H1 (cell line): ENCODE results near the gene DNAJC6. TPM values are rescaled to one million over a fixed set of nuclear protein-coding genes. Genes with fewer than 3 reads are reported as not detected.

Experiments
- CTCF ChIA-PET: fragments of 300-600 bp; sonication (Branson Sonifier 250); formaldehyde crosslinking; loops from one replicate; lab custom pipeline; 2021; ENCODE audit not compliant: partially characterized antibody; lab: Charles Lee
- POLR2A ChIA-PET: fragments of 300-600 bp; sonication (Branson Sonifier 250); formaldehyde crosslinking; loops from one replicate; lab custom pipeline; 2021; ENCODE audit warnings: inconsistent platforms; ENCODE audit not compliant: partially characterized antibody; lab: Charles Lee
- DNase-seq, 2 experiments: peaks; one replicate each; pipeline versions ENCODE4 v3.0.0 to v3.0.0-alpha.2; 2010 to 2022; ENCODE audit warnings: low spot score in 2 of 2, low read depth in 1 of 2, mixed read lengths in 1 of 2
- FAIRE-seq: peaks from 2 replicates; lab custom pipeline; 2011; peaks lifted over from hg19 to GRCh38; lab: Jason Lieb, UNC
- H2AFZ ChIP-seq: 2 replicates; pipeline ENCODE4 v1.8.1; 2012; ENCODE audit warnings: low read length, inconsistent platforms
- H2AK5ac ChIP-seq: 2 replicates; pipeline ENCODE4 v1.6.1; 2013; ENCODE audit warnings: low read depth, low read length
- H2BK120ac ChIP-seq: replicated peaks from 2 replicates; pipeline ENCODE3; 2013; ENCODE audit warnings: low read depth, low read length, inconsistent platforms
- H2BK12ac ChIP-seq: 2 replicates; pipeline ENCODE4 v1.6.1; 2013; ENCODE audit warnings: low read depth, low read length
- H2BK15ac ChIP-seq: 2 replicates; pipeline ENCODE4 v1.6.1; 2013; ENCODE audit warnings: low read length
- H2BK20ac ChIP-seq: 2 replicates; pipeline ENCODE4 v1.6.1; 2013; ENCODE audit warnings: low read length
- H2BK5ac ChIP-seq: 2 replicates; pipeline ENCODE4 v1.6.1; 2013; ENCODE audit warnings: low read depth, low read length
- H3K14ac ChIP-seq: 2 replicates; pipeline ENCODE4 v1.6.1; 2013; ENCODE audit warnings: inconsistent platforms; ENCODE audit not compliant: insufficient read length
- H3K18ac ChIP-seq: 2 replicates; pipeline ENCODE4 v1.6.1; 2013; ENCODE audit warnings: low read length; ENCODE audit errors: extremely low read depth
- H3K23ac ChIP-seq: 2 replicates; pipeline ENCODE4 v1.6.1; 2013; ENCODE audit warnings: inconsistent platforms; ENCODE audit not compliant: insufficient read length
- H3K23me2 ChIP-seq: 2 replicates; pipeline ENCODE4 v1.6.1; 2013; ENCODE audit warnings: low read depth, low read length
- H3K27ac ChIP-seq: 2 replicates; pipeline ENCODE4 v1.6.1; 2011; ENCODE audit warnings: low read depth, low read length, inconsistent platforms
- H3K27me3 ChIP-seq, 4 experiments: replicated peaks in 1 of 4; 1 replicate in 1 of 4; 2 replicates in 3 of 4; pipeline versions ENCODE4 v1.6.1 to v1.8.1; 2011 to 2013; ENCODE audit warnings: low read length in 3 of 4, mild to moderate bottlenecking in 3 of 4, inconsistent platforms in 2 of 4, mixed read lengths in 2 of 4, moderate library complexity in 1 of 4; ENCODE audit not compliant: control insufficient read depth in 3 of 4, insufficient read depth in 3 of 4; ENCODE audit errors: extremely low read depth in 1 of 4
- H3K36me3 ChIP-seq, 4 experiments: 2 replicates each; pipeline versions ENCODE4 v1.6.1 to v1.8.1; 2011 to 2013; ENCODE audit warnings: mild to moderate bottlenecking in 4 of 4, low read length in 3 of 4, moderate library complexity in 2 of 4, control low read depth in 1 of 4, inconsistent platforms in 1 of 4; ENCODE audit not compliant: insufficient read depth in 4 of 4, control insufficient read depth in 2 of 4
- H3K4ac ChIP-seq: replicated peaks from 2 replicates; pipeline ENCODE3; 2013; ENCODE audit warnings: low read length, low read depth, mixed read lengths, inconsistent platforms; ENCODE audit not compliant: insufficient read length
- H3K4me1 ChIP-seq, 4 experiments: replicated peaks in 1 of 4; 1 replicate in 1 of 4; 2 replicates in 3 of 4; pipeline versions ENCODE4 v1.6.1 to v1.8.1; 2011 to 2013; ENCODE audit warnings: low read length in 3 of 4, inconsistent platforms in 2 of 4, mixed read lengths in 1 of 4; ENCODE audit not compliant: insufficient read depth in 4 of 4, control insufficient read depth in 3 of 4
- H3K4me2 ChIP-seq, 2 experiments: 2 replicates each; pipeline versions ENCODE4 v1.6.1 to v1.8.1; 2011 to 2013; ENCODE audit warnings: low read depth in 2 of 2, low read length in 2 of 2, control low read depth in 1 of 2, inconsistent platforms in 1 of 2, mild to moderate bottlenecking in 1 of 2; ENCODE audit not compliant: insufficient read depth in 1 of 2
- H3K4me3 ChIP-seq, 4 experiments: fragments of 200-600, 300-600 bp in 1 of 4; sonication (generic), shearing (Covaris generic), sonication (Bioruptor Twin) in 1 of 4; 2 replicates each; pipeline versions ENCODE4 v1.5.1 to v1.8.1; 2011 to 2016; ENCODE audit warnings: low read length in 4 of 4, low read depth in 3 of 4, control low read depth in 2 of 4, inconsistent platforms in 2 of 4, mild to moderate bottlenecking in 2 of 4, mixed read lengths in 1 of 4, moderate library complexity in 1 of 4; ENCODE audit not compliant: insufficient read depth in 2 of 4; ENCODE audit errors: extremely low read depth in 1 of 4
- H3K56ac ChIP-seq: replicated peaks from 2 replicates; pipeline ENCODE3; 2013; ENCODE audit warnings: low read depth, mild to moderate bottlenecking, mixed read lengths, low read length, inconsistent platforms; ENCODE audit not compliant: insufficient read length
- H3K79me1 ChIP-seq: 2 replicates; pipeline ENCODE4 v1.6.1; 2013; ENCODE audit warnings: low read depth, low read length, control low read depth
- H3K79me2 ChIP-seq, 2 experiments: 2 replicates each; pipeline versions ENCODE4 v1.6.1 to v1.8.1; 2012 to 2013; ENCODE audit warnings: low read length in 2 of 2, mild to moderate bottlenecking in 2 of 2, inconsistent platforms in 1 of 2; ENCODE audit not compliant: insufficient read depth in 2 of 2, control insufficient read depth in 1 of 2
- H3K9ac ChIP-seq, 4 experiments: replicated peaks in 1 of 4; 1 replicate in 1 of 4; 2 replicates in 3 of 4; pipeline versions ENCODE4 v1.6.1 to v1.8.1; 2011 to 2013; ENCODE audit warnings: low read depth in 3 of 4, low read length in 3 of 4, control low read depth in 2 of 4, mild to moderate bottlenecking in 2 of 4, moderate library complexity in 2 of 4, inconsistent platforms in 1 of 4; ENCODE audit errors: extremely low read depth in 1 of 4
- H3K9me3 ChIP-seq, 2 experiments: 2 replicates each; pipeline versions ENCODE4 v1.6.1 to v1.8.1; 2012 to 2013; ENCODE audit warnings: mild to moderate bottlenecking in 2 of 2, moderate library complexity in 2 of 2, control low read depth in 1 of 2, inconsistent platforms in 1 of 2, low read depth in 1 of 2, low read length in 1 of 2, mixed read lengths in 1 of 2; ENCODE audit not compliant: insufficient read depth in 2 of 2
- H4K20me1 ChIP-seq, 2 experiments: replicated peaks in 1 of 2; 2 replicates each; pipeline versions ENCODE3 to v1.8.1; 2011 to 2013; ENCODE audit warnings: inconsistent platforms in 2 of 2, low read length in 2 of 2, mild to moderate bottlenecking in 1 of 2; ENCODE audit not compliant: insufficient read depth in 2 of 2, control insufficient read depth in 1 of 2
- H4K5ac ChIP-seq: 2 replicates; pipeline ENCODE4 v1.6.1; 2013; ENCODE audit warnings: low read length, low read depth, mixed read lengths, inconsistent platforms; ENCODE audit not compliant: insufficient read length
- H4K8ac ChIP-seq: 2 replicates; pipeline ENCODE4 v1.8.0; 2013; ENCODE audit warnings: mild to moderate bottlenecking, moderate library complexity, low read length, inconsistent platforms; ENCODE audit not compliant: insufficient read depth; ENCODE audit errors: extremely low read depth
- H4K91ac ChIP-seq: replicated peaks from 2 replicates; pipeline ENCODE3; 2013; ENCODE audit warnings: low read length, mixed read lengths, inconsistent platforms; ENCODE audit not compliant: insufficient read length
- BCL11A ChIP-seq, 2 experiments: IDR thresholded peaks; one replicate each; pipeline ENCODE4 v1.6.1; 2011; ENCODE audit warnings: low read depth in 2 of 2, low read length in 2 of 2, mild to moderate bottlenecking in 2 of 2
- CEBPB ChIP-seq: IDR thresholded peaks from 2 replicates; pipeline ENCODE4 v1.6.1; 2012; ENCODE audit warnings: low read depth, low read length
- E2F6 ChIP-seq: IDR thresholded peaks from 2 replicates; pipeline ENCODE4 v1.6.1; 2012; ENCODE audit warnings: inconsistent platforms
- EZH2 ChIP-seq: fragments of 200-600 bp; sonication (generic); IDR thresholded peaks from 2 replicates; pipeline ENCODE4 v1.7.1; 2012; ENCODE audit warnings: low read depth, mild to moderate bottlenecking, moderate library complexity, low read length, inconsistent platforms; ENCODE audit not compliant: severe bottlenecking
- HDAC2 ChIP-seq, 2 experiments: fragments of 300-600 bp in 1 of 2; sonication (generic) in 1 of 2; IDR thresholded peaks; 2 replicates each; pipeline ENCODE4 v1.6.1; 2011 to 2012; ENCODE audit warnings: low read depth in 2 of 2, low read length in 2 of 2, mild to moderate bottlenecking in 2 of 2, moderate library complexity in 2 of 2, borderline replicate concordance in 1 of 2, inconsistent platforms in 1 of 2
- JUN ChIP-seq: IDR thresholded peaks from 2 replicates; pipeline ENCODE4 v1.6.1; 2011; ENCODE audit warnings: low read depth, mild to moderate bottlenecking, improper control_type of control experiment, low read length
- KDM5A ChIP-seq: fragments of 200-600 bp; IDR thresholded peaks from 2 replicates; pipeline ENCODE4 v1.7.1; 2012; ENCODE audit warnings: mild to moderate bottlenecking, low read length, inconsistent platforms, mixed read lengths
- SP4 ChIP-seq: IDR thresholded peaks from 2 replicates; pipeline ENCODE4 v1.6.1; 2012; ENCODE audit warnings: low read length, inconsistent platforms
- SRF ChIP-seq: IDR thresholded peaks from 2 replicates; pipeline ENCODE4 v1.6.1; 2011; ENCODE audit warnings: mild to moderate bottlenecking, low read depth, low read length, moderate library complexity
- TEAD4 ChIP-seq: IDR thresholded peaks from 2 replicates; pipeline ENCODE4 v1.6.1; 2012; ENCODE audit warnings: low read depth, low read length, inconsistent platforms, mixed read lengths
- WGBS, 2 experiments: shearing (Covaris generic) in 1 of 2; methylation state at CpG; one replicate each; pipeline versions ENCODE4 v1.1.6 to v1.1.7; 2013 to 2015; ENCODE audit warnings: low lambda C conversion rate in 2 of 2, mixed read lengths in 2 of 2, inconsistent platforms in 1 of 2, low coverage in 1 of 2, missing lambda C conversion rate in 1 of 2; ENCODE audit not compliant: insufficient replicate concordance in 2 of 2, insufficient coverage in 1 of 2, insufficient read length in 1 of 2; ENCODE audit errors: extremely low coverage in 1 of 2, missing lambda C conversion rate in 1 of 2; 5-methylcytosine and 5-hydroxymethylcytosine counted together
- polyA plus RNA-seq, 7 experiments: library from polyadenylated mRNA; depleted of rRNA in 3 of 7; stranded (reverse) in 5 of 7; unstranded in 2 of 7; fragments of >200 nt in 5 of 7; fragments of 200-250 nt in 2 of 7; gene quantifications; 1 replicate in 5 of 7; 2 replicates in 1 of 7; 4 replicates in 1 of 7; pipeline versions ENCODE4 v1.2.1 to v1.2.3, GENCODE V29; 2011 to 2013; ENCODE audit warnings: missing spikeins in 2 of 7, mixed read lengths in 2 of 7
- total RNA-seq: library from RNA; stranded (reverse); fragmentation: NEBNext Ultra II Directional; extraction: Animal tissue kit (Norgen Biotek cat#: 25700); gene quantifications from 2 replicates; pipeline ENCODE4 v1.2.1, GENCODE V29; 2021

Gene DNAJC6
- total and polyA plus RNA-seq, 2 of the 8 experiments (the other 6 are each of a cell fraction or from before 2014, with no cell fraction given), result 1.6 to 3.0 TPM

- no peaks in the 10 kb centered on the region for H3K27me3 ChIP-seq
- peak overlapping the region; percentile 37; the same call in 1 of the 2 replicates for H2BK5ac ChIP-seq
- no peak overlapping the region for H3K9ac ChIP-seq
- peak overlapping the region in 1 of 4 experiments; percentile 64; a peak in 2 of 8 replicates for H3K4me3 ChIP-seq
- H3K4me1 ChIP-seq, result peaks cover 0 to 18% (median 7%) of the 10 kb centered on the region in 4 experiments; a peak in 5 of 7 replicates
- H2AK5ac ChIP-seq, result no peak overlapping the region
- H3K4ac ChIP-seq, result no peak overlapping the region
- H2BK120ac ChIP-seq, result no peak overlapping the region
- peak overlapping the region; percentile 94 for H2AFZ ChIP-seq
- DNase-seq, result no peak
- no peak overlapping the region for H2BK20ac ChIP-seq
- no peak for TF ChIP-seq EZH2
- no peak for TF ChIP-seq BCL11A (IDR thresholded peaks at IDR 0.05; ENCODE audit: low read depth in 2 of 2, low read length in 2 of 2)
- TF ChIP-seq SRF, result no peak
- no peak for TF ChIP-seq TEAD4
- no peak for TF ChIP-seq KDM5A
- no peak for TF ChIP-seq E2F6
- TF ChIP-seq CEBPB, result no peak
- no peak for TF ChIP-seq HDAC2 (IDR thresholded peaks at IDR 0.05; ENCODE audit: borderline replicate concordance in 1 of 2, low read depth in 2 of 2, low read length in 2 of 2)
- TF ChIP-seq SP4, result no peak
- no peak for TF ChIP-seq JUN
- H3K9me3 ChIP-seq, result no peaks in the 10 kb centered on the region
- no peak overlapping the region for H3K14ac ChIP-seq
- H2BK15ac ChIP-seq, result no peak overlapping the region
- no peaks in the 10 kb centered on the region for H3K36me3 ChIP-seq
- no peak overlapping the region for H4K91ac ChIP-seq
- no peak overlapping the region for H3K18ac ChIP-seq
- no peak overlapping the region for H3K56ac ChIP-seq
- peaks cover 0 to 24% of the 10 kb centered on the region in 2 experiments; a peak in 2 of 4 replicates for H3K79me2 ChIP-seq
- H3K23me2 ChIP-seq, result peaks cover 6% of the 10 kb centered on the region
- no peak overlapping the region for H4K5ac ChIP-seq
- H4K8ac ChIP-seq, result no peak overlapping the region
- H4K20me1 ChIP-seq, result no peaks in the 10 kb centered on the region
- H3K23ac ChIP-seq, result no peak overlapping the region
- WGBS, 2 experiments, result 81% methylated on average over 4 of the region's 4 CpGs; no CpG with 5 or more reads in 1 of the 2 experiments
- H2BK12ac ChIP-seq, result no peak overlapping the region
- POLR2A ChIA-PET, result interaction anchor here (0.7 to 1.5 kb wide), 3 partner anchors 20 to 109 kb away, joined by 3 to 5 read pairs (median 3); partner anchors contain the start of gene DNAJC6
- peak overlapping the region; percentile 81 to 98; a peak in 3 of 4 replicates for H3K4me2 ChIP-seq
- H3K79me1 ChIP-seq, result peaks cover 9% of the 10 kb centered on the region
- H3K27ac ChIP-seq, result no peak overlapping the region
- CTCF ChIA-PET, result interaction anchor here (0.6 to 3.6 kb wide), 11 partner anchors 9 to 269 kb away, joined by 3 to 10 read pairs (median 3); no protein-coding TSS in a partner anchor
- no peak for FAIRE-seq
These were observed 109.3 kb downstream of the DNAJC6 start for GRCh38 chr1:65418522-65419185.
